Neural progenitor cell (in vitro differentiated cells): ENCODE results near the gene NHSL1.

Experiments
- EZH2 ChIP-seq: fragments of 200-600 bp; sonication (generic); IDR thresholded peaks from 2 replicates; pipeline ENCODE4 v1.6.1; 2017; ENCODE audit warnings: antibody characterized with exemption, mild to moderate bottlenecking, moderate library complexity
- EZH2phosphoT487 ChIP-seq: fragments of 200-600 bp; sonication (generic); IDR thresholded peaks from 2 replicates; pipeline ENCODE4 v1.6.1; 2017; ENCODE audit warnings: antibody characterized with exemption
- TF ChIP-seq, protein P1 (sequence below): fragments of 200-600 bp; sonication (generic); IDR thresholded peaks from 2 replicates; pipeline ENCODE4 v1.5.1; 2017; ENCODE audit warnings: antibody characterized with exemption, mild to moderate bottlenecking

DNA sequence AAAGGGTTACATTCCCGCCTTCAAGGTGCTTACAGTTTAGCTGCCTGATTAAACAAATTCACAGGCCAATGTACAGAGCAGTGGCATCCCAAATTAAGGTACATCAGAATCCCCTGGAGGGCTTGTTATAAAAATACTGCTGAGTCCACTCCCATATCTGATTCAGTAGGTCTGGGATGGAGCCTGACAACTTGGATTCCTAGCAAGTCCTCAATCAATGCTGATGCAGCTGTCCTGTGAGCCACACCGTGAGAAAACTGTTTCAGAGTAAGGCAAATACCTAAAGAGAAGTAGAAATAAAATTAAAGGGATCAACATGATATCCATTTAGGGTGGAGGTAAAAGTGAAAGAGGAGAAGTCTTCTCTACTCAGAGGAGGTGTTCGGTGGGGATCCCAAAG lies 16.5 kb downstream of the NHSL1 start:
- TF ChIP-seq, protein P1, sequence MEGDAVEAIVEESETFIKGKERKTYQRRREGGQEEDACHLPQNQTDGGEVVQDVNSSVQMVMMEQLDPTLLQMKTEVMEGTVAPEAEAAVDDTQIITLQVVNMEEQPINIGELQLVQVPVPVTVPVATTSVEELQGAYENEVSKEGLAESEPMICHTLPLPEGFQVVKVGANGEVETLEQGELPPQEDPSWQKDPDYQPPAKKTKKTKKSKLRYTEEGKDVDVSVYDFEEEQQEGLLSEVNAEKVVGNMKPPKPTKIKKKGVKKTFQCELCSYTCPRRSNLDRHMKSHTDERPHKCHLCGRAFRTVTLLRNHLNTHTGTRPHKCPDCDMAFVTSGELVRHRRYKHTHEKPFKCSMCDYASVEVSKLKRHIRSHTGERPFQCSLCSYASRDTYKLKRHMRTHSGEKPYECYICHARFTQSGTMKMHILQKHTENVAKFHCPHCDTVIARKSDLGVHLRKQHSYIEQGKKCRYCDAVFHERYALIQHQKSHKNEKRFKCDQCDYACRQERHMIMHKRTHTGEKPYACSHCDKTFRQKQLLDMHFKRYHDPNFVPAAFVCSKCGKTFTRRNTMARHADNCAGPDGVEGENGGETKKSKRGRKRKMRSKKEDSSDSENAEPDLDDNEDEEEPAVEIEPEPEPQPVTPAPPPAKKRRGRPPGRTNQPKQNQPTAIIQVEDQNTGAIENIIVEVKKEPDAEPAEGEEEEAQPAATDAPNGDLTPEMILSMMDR: no peak
- no peak for TF ChIP-seq EZH2phosphoT487
- TF ChIP-seq EZH2: no peak
